NCI-H1105 treated with DMSO at 0.1 percent for 48 hours (cell line): Measurements from ENCODE around the gene CLSTN1.
"Not testable (repeated sequence)": the region's sequence is repeated elsewhere in the genome, so short reads cannot be mapped to it uniquely, and the experiment has no call there.

ENCODE experiments used
- DNase-seq: peaks from one replicate; lab custom pipeline; 2025; lab: John Stamatoyannopoulos, UW

The CLSTN1 gene

DNA sequence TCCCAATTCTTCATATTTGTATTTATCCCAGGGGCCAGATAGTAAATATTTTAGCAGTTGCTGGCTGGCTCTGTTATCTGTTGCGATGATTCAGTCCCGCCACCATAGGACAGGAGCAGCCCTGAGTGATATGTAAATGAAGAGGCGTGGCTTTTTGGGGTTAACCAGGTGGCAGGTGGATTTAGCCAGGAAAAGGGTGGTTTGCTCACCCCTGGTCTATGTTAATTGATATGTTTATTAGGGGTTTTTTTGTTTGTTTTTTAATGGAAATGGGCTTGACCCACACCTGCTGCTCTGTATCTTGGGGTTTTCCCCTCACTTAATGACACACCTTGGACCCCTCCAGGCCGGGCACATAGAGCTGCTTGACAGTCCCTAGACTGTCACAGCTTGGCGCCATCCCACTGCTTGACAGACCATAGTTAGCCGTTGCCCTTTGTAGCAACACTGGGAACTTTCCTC is 109.5 kb downstream of the CLSTN1 start:
- no peak for DNase-seq

DNA sequence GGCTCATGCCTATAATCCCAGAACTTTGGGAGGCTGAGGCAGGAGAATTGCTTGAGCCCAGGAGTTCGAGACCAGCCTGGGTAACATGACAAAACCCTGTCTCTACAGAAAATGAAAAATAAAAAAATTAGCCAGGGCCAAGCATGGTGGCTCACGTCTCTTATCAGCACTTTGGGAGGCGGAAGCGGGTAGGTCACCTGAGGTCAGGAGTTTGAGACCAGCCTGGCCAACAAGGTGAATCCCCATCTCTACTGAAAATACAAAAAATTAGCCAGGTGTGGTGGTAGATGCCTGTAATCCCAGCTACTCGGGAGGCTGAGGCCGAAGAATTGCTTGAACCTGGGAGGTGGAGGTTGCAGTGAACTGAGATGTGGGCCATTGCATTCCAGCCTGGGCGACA is 111.0 kb downstream of the CLSTN1 start:
- DNase-seq, result not testable (repeated sequence)

DNA sequence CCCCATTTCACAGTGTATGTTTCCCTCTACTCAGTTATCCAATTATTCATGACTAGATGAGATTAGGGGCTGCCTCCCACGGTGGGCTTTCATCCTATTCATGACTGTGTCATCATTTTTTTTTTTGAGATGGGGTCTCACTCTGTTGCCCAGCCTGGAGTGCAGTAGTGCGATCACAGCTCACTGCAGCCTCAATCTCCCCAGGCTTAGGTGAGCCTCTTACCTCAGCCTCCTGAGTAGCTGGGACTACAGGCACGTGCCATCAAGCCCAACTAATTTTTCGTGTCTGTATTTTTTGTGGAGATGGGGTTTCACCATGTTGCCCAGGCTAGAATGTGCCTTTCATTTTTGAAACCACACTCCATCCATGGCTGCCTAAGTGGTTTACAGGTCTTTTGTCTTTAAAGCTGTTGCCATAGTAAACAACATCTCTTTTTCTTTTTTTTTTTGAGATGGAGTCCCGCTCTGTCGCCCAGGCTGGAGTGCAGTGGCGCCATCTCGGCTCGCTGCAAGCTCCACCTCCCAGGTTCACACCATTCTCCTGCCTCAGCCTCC is 112.2 kb downstream of the CLSTN1 start:
- DNase-seq, result no peak

DNA sequence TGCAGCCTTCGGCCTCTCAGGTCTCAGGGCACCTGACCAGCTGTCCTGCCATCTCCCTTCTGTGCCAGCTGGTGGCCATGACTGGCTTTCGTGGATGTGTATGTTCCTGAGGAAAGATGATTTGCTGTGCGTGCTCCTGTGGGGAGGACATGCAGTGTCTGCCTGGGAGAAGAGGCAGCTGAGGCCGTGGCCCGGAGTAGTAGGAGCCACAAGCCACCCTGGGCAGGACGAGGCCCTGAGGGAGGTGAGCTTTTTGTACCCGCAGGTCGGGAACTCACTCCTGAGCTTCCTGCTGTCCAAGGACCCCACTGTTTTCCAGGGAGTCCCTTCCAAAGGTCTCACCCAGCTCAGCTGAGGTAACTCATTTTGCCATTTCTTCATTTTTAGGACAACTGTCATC is 113.7 kb downstream of the CLSTN1 start:
- no peak for DNase-seq

DNA sequence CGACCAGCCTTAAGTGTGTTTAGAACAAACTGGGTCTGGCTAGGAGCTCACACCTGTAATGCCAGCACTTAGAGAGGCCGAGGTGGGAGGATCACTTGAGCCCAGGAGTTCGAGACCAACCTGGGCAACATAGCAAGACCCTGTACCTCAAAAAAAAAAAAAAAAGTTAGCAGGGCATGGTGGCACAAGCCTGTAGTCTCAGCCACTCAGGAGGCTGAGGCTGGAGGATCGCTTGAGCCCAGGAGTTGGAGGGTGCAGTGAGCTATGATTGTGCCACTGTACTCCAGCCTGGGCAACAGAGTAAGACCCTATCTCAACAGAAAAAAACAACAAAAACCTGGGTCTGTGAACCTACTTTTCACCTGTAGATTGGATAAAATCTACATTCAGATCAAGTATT is 117.6 kb downstream of the CLSTN1 start:
- no peak for DNase-seq

DNA sequence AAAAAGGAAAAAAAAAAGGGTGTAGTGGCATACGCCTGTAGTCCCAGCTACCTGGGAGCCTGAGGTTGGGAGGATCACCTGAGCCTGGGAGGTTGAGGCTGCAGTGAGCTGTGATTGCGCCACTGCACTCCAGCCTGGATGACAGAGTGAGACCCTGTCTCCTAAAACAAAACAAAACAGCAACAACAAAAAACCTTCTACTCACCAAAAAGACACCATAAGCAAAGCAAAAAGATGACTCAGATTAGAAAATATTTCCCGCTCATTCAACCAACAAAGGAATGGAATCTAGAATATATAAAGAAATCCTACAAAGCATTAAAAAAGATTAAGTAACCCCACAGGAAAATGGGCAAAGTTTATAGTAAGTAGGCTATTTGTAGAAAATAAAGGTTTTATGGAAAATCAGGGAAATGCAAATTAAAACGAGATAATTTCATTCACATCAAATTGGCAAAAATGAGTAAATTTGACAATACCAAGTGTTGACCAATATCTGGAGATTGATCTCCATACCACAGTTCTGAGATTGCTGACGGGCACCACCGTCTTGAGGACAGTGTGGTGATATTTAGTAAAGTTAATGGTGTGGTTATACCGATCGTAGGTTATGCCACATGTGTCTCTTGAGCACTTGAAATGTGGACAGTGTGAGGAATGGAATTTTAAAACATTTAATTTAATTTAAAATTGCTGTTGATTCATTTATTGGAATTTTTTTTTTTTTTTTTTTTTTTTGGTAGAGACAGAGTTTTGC is 118.2 kb downstream of the CLSTN1 start:
- no peak for DNase-seq

DNA sequence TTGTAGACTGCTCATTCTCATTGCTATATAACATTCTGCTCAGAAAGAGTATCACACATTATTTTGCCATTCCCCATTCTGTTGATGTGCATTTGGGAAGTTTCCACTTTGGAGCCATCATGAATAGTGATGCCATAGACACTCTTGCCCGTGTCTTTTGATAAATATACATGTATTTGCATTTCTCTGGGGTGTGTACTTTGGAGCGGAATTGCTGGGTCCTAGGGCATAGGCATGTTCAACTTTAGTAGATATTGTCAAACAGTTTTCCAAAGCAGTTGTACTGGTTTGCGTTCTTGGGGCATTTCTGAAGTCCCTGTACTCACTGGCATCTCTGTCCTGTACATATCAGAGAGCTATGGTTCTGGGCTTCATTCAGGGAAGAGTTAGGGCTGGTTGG is 120.1 kb downstream of the CLSTN1 start:
- no peak for DNase-seq

DNA sequence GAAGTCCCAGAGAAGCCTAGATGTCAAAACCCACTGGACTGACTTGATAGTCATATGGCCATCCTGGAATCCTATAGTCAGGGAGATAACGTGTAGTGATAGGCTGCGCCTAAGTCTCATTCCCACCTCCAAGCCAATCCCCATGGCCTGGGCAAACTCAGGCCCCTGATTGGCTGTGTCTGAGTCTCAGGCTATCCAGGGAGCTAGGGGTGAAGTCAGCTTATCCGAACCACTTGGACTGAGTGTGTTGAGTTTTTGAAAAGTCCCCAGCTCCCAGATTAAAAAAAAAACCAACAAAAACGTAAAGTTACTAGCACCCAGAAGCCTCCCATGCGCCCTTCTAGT is 120.6 kb downstream of the CLSTN1 start:
- DNase-seq, result no peak

DNA sequence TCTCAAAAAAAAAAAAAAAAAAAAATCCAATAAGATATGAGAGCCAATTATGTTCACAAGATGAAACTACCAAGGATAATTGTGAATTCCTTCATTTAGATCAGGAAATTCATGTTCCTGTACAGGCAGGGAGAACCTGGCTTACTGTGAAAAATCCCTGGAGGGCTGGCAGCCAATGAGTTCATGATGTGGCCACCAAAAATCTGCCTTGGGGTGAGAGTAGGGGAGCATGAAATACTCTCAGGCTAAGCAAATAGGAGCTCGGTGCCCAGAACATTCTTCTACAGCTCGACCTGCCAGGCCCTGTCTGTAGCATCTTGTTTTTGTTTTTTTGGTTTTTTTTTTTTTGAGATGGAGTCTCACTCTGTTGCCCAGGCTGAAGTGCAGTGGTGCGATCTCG is 122.1 kb downstream of the CLSTN1 start:
- no peak for DNase-seq

DNA sequence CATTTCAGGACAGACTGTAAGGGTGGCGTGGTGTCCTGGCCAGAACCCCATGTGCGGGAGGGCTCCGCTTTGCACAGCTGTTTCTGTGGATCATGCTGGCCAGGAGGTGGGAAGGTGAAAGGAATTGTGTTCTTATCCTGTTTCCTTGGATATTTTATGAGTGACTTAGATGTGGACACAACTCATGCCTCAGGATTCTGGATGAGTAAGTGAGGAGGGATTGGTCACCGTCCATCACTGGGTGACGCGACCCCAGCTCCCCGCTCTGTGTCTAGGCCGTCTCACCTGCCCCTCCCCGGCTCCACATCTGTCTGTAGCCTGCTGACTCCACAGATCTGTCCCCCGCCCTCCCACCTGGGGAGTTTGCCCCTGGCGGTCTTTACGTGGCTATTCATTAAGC is 123.4 kb downstream of the CLSTN1 start:
- DNase-seq, result no peak

DNA sequence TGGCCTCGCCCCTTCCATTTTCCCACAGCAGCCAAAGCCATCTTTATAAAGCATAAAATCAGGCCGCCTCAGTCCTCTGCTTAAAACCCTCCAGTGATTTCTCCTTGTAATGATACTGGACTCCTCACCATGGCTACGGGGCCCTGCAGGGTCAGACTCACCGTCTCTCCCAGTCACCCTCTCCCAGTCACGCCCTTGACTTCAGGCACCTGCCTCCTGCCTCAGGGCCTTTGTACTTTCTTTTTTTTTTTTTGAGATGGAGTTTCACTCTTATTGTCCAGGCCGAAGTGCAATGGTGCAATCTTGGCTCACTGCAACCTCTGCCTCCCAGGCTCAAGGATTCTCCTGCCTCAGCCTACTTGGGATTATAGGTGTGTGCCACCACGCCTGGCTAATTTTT is 124.4 kb downstream of the CLSTN1 start:
- no peak for DNase-seq

DNA sequence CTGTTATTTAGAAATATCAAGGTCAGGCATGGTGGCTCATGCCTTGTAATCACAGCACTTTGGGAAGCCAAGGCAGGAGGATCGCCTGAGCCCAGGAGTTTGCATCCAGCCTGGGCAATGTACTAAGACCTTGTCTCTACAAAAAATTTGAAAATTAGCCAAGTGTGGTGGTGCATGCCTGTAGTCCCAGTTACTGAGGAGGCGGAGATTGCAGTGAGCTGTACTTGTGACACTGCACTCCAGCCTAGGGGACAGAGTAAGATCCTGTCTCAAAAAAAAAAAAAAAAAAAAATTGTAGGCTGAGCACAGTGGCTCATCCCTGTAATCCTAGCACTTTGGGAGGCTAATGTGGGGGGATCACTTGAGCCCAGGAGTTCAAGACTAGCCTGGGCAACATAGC is 127.0 kb downstream of the CLSTN1 start:
- DNase-seq, result no peak

DNA sequence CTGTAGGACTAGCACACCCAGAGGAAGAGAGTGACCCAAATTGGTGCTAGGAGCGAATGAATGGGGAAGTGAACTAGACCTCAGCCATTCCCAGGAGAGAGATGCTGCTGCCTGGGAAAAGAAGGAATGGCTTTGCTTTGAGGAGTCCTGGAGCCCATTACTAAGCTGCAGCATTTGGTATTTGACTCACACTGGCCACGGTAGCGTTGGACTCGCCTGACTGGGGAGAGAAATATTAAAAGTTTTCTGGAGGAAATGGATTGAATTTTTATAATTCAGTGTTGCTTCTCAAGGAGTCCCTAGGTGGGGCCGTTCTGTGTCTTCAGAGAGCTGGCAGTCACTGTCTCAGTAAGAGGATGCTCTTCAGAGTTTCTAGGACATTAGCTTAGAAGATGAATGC is 132.1 kb downstream of the CLSTN1 start:
- no peak for DNase-seq

DNA sequence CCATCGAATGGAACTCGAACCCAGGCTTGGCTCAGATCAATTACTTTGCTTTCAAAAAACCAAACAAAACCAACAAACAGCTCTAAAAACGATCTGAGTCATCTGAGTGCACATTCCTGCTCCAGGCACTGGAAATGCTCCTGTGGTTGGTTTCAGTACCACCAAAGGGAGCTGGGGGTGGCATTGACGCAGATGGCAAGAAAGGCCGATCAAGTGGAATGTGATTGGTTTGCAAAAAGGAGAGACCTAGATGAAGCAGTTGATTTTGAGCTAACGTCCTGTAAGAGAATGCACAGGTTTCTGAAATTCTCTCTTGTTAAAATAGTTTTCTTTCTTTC is 132.7 kb downstream of the CLSTN1 start:
- DNase-seq, result no peak

DNA sequence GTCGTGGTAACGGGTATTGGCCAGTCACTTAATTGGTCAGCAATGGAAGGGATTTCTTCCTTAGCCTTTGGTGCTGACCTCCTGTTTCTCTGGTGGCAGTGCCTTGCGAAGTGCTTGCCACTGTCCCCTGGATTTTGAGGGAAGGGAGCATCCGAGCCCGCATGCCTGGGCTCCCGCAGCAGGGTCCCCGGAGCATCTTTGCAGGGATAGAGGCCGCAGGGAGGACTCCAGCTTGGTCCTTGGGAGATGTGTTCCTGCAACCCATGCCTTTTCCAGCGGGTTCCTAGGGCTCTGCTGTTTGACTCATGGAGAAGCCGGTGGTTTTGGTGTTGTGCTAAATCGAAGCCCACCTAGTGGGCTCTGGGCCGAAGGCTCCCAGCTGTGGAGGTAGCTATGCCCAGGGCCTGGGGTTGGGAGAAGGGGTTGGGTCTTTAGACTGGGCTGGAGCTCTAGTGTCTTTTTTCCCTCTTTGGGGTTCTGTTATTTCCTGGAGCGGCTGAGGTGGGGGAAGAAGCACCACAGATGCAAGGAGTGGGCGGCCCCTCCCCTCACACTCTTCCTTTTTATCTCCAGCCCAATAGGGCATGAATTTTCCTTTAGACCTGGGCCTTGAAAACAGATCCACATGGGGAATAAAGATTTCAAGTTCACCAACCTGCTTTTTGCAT is 133.2 kb downstream of the CLSTN1 start:
- DNase-seq, result no peak

DNA sequence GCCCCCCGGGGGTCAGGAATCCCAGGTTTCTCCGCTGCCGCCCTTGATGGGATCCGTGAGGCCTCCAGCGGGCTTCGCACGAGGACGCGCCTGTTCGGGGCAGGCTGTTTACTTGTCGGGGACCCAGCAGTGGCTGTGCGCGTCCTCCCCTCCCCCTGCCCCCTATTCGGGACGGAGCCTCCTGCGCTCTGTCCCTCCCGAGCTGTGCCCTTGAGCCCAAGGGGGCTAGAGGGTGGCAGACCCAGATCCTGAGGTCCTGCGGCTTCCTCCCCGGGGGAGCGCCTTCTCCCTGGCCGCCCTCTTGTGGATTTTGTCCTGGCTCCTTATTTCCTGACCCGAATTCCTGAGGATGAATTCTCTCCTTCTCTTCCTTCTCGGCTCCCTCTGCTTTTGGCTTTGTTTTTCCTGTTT is 133.8 kb downstream of the CLSTN1 start:
- no peak for DNase-seq

DNA sequence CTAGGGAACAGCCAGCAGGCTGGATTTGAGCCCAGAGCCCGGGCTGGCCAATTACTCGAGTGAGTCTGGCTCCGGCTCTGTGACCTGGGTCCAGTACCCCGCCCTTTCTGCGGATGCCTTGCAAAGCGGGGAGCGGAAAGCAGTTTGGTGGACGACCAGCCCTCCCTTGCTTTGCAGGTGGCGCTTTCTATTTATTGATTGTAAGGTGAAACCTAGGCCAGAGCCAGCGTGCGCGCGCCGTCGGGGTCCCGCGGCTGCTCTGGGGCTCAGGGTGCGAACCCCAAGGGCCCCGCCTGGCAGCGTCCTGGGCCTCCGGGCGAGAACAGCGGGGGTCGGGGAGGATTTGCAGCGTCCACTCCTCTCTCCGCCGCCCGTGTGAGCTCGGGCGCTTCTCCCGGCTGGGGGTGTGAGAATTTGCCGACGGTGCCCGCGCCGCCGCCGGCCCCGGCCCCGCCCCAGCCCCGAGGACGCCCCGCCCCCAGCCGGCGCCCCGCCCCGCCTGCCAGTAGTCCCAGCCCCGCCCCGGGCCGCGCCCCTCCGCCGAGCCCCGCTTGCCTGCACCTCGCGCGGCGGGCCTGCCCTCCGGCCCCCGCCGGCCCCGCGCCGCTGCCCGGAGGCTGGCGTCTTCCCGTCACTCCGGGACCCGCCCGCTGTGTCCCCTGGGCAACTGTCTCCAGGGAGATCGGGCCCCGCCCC is 134.6 kb downstream of the CLSTN1 start:
- peak; percentile 80 for DNase-seq

DNA sequence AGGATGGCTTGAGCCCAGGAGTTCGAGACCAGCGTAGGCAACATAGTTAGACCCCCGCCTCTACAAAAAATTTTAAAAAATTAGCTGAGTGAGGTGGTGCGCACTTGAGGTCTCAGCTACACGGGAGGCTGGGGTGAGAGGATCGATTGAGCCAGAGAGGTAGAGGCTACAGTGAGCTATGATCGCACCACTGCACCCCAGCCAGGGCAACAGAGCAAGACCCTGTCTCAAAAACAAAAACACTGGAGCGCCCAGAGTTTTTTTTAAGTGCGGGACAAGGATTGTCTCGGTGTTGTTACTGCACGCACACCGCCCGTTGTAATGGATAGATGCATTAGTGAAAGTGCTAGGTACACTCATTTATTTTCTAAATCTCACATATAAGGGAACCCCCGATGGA is 135.2 kb downstream of the CLSTN1 start:
- DNase-seq, result no peak

DNA sequence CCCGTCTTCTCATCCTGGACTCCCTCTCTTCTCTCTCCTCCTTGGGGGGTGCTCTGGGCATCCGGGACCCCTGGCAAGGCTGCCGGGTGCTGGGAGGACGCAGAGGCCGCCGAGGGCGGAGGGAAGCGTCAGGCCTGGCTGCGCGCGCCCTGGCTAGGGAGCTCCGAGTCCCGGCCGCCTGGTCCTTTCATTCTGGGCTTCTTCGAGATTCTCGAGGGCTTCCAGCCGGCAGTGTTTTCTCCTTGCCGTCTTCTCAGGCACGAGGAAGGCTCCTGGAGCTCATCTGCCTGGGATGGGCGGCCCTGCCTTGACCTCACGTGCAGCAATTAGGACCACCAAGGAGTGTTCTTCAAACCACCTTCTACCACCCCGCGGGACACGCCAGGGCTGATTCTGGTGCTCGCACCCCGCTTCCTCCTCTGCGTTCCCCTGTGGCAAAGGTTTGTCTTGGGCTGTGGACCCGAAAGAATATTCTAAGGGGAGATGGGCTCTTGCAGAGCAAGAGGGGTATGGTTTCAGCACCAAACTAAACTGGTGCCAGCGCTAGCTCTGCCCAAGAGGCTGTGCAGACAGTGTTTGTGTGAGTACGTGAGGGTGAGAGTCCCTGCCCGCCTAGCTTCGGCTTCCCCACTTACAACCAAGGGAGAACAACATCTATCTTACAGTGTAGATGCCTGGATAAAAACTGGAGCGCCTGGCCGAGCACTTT is 135.7 kb downstream of the CLSTN1 start:
- DNase-seq, result peak; percentile 37

DNA sequence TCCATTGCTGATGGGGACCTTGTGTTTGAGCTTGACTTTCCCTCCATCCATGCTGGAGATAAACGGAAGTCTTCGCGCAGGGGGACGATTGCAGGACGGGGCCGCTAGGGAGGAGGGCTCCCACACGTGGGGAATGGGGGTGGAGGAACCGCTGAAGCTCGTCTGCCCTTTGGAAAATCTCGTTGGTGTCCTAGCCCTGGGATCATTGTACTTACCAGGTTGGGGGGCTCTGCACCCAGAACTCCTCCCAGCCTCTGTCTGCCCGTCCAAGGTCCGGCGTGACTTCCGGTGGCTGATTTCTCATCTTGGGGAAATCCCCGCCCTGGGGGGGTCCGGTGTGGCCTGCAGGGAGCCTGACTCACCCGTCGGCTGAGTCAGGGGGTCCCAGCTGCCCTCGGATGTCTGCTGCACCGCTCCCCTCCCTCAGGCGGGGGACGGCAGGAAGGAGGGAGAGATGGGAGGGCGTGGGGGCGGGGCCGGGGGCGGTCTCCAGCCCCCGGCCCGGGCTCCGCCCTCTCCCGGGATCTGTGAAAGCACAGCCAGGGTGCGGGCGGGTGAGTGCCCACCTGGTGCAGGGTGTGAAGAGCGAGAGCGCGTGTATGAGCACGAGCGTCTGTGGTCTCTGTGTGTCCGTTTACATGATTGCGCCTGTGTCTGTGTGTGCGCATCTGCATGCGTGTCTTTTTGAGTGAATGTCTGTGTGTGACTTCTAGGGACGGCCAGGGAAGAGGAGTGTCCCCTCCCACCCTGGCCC is 136.5 kb downstream of the CLSTN1 start:
- DNase-seq, result peak; percentile 59

DNA sequence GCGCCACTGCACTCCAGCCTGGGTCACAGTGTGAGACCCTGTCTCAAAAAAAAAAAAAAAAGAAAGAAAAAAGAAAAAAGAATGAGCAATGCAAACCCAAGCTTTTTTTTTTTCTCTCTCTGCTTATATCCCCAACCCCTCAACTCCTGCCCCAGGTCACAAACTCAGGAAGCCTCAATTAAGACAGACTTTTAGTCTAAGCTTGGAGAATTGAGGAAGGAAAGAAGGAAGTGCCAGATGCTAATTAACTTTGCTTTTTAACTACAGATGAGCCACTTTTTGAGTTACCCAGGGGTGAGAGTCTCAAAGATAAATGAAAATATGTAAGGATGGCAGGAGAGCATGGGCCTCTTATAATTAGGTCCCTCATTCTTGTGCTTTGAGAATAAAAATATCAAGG is 139.0 kb downstream of the CLSTN1 start:
- no peak for DNase-seq

DNA sequence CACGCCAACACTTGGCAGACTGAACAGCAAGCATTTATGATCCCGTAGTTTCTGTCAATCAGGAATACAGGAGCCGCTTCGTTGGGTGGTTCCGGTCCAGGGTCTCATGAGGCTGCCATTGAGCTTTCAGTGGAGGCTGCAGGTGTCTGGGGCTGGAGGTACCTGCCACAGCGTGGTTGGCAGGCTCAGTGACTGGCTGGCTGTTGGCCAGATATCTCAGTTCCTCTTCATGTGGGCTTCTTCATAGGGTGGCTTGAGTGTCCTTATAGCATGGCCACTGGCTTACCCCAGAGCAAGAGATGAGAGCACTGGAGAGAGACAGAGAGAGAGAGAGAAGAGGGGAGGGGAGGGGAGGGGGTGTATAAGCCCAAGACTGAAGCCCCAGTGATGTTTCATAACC is 142.9 kb downstream of the CLSTN1 start:
- peak; percentile 6 for DNase-seq
